NCI-H1092 (cell line): ENCODE results near the gene SATL1.
"Not testable (repeated sequence)": the region's sequence is repeated elsewhere in the genome, so short reads cannot be mapped to it uniquely, and the experiment has no call there.

Experiments
- DNase-seq: peaks from one replicate; lab custom pipeline; 2025; lab: John Stamatoyannopoulos, UW

The SATL1 gene

GRCh38 chrX:85108165-85108564 is 135.4 kb downstream of the SATL1 start:
- DNase-seq, result no peak

GRCh38 chrX:85107407-85107806 is 136.2 kb downstream of the SATL1 start:
- DNase-seq, result no peak

- no peak for DNase-seq
Observed at GRCh38 chrX:85089321-85089840, 154.2 kb downstream of the SATL1 start.

- DNase-seq, result no peak
Observed at GRCh38 chrX:85084770-85085393, 158.7 kb downstream of the SATL1 start.

GRCh38 chrX:85077247-85077646 is 166.3 kb downstream of the SATL1 start:
- DNase-seq, result not testable (repeated sequence)

GRCh38 chrX:85065512-85066198 is 177.9 kb downstream of the SATL1 start:
- no peak for DNase-seq

GRCh38 chrX:85052636-85053343 is 190.8 kb downstream of the SATL1 start:
- DNase-seq, result no peak

GRCh38 chrX:85052205-85052604 is 191.4 kb downstream of the SATL1 start:
- DNase-seq, result no peak

- DNase-seq, result no peak
Observed at GRCh38 chrX:85051627-85052026, 192.0 kb downstream of the SATL1 start.
